Measurements from ENCODE around the gene CLTC. TPM values are rescaled to one million over a fixed set of nuclear protein-coding genes. Genes with fewer than 3 reads are reported as not detected.
"Not testable (repeated sequence)": the region's sequence is repeated elsewhere in the genome, so short reads cannot be mapped to it uniquely, and the experiment has no call there.

CLTC gene
- total RNA-seq, 1 experiment from 2014 or later, result 240 TPM

DNA sequence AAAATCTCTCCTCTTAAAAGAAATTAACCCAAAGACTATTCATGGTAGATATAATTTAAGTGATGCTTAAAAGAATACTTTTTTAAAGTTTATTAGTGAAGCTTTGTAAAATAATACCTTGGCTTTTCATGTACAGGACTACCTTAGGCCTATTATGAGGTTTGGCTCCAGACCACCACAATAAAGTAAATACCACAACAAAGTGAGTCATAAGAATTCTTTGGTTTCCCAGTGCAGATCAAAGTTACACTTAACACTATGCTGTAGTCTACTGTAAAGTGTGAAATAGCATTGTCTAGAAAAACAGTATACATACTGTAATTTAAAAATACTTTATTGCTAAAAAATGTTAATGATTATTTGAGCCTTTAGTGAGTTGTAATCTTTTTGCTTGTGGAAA, 31.7 kb downstream of the CLTC start:
- TF ChIP-seq CTCF (IDR thresholded peaks at IDR 0.05; ENCODE audit: unreplicated experiment), result no peak
- no peak overlapping the region for H3K4me3 Mint-ChIP-seq (ENCODE audit: unreplicated experiment)
- H3K27me3 Mint-ChIP-seq (ENCODE audit: insufficient read depth, unreplicated experiment), result no peaks in the 10 kb centered on the region
- H3K9me3 Mint-ChIP-seq (ENCODE audit: unreplicated experiment), result no peaks in the 10 kb centered on the region
- no peak overlapping the region for H3K27ac Mint-ChIP-seq (ENCODE audit: low read depth, unreplicated experiment)
- no TSS peak for BruUV-seq (replicated peaks)
- ChIA-PET CTCF (interaction anchor here (0.8 kb wide), 1 partner anchor 335 kb away, joined by 3 read pairs; no protein-coding TSS in a partner anchor), POLR2A (interaction anchor here (0.7 to 1.2 kb wide), 4 partner anchors 10 to 51 kb away, joined by 3 read pairs; no protein-coding TSS in a partner anchor)
- H3K36me3 Mint-ChIP-seq (ENCODE audit: insufficient read depth, unreplicated experiment), result peaks cover 96% of the 10 kb centered on the region
- no peak for DNase-seq (ENCODE audit: unreplicated experiment)
- intact Hi-C loops (cut with micrococcal nuclease), result no loop called here
- H3K4me1 Mint-ChIP-seq (ENCODE audit: insufficient read depth, unreplicated experiment), result peaks cover 6% of the 10 kb centered on the region

- POLR2A ChIA-PET, result interaction anchor here (0.6 to 1.2 kb wide), 5 partner anchors 9 to 56 kb away, joined by 3 read pairs; partner anchors contain the start of genes PTRH2 and VMP1
- peaks cover 96% of the 10 kb centered on the region for H3K36me3 Mint-ChIP-seq (ENCODE audit: insufficient read depth, unreplicated experiment)
- peaks cover 6% of the 10 kb centered on the region for H3K4me1 Mint-ChIP-seq (ENCODE audit: insufficient read depth, unreplicated experiment)
- H3K4me3 Mint-ChIP-seq (ENCODE audit: unreplicated experiment), result no peak overlapping the region
- H3K9me3 Mint-ChIP-seq (ENCODE audit: unreplicated experiment), result no peaks in the 10 kb centered on the region
- H3K27me3 Mint-ChIP-seq (ENCODE audit: insufficient read depth, unreplicated experiment), result no peaks in the 10 kb centered on the region
- CTCF ChIA-PET, result interaction anchor here (0.8 kb wide), 1 partner anchor 335 kb away, joined by 3 read pairs; no protein-coding TSS in a partner anchor
- peak; percentile 11 for DNase-seq (ENCODE audit: unreplicated experiment)
- TF ChIP-seq CTCF (IDR thresholded peaks at IDR 0.05; ENCODE audit: unreplicated experiment), result no peak
- BruUV-seq (replicated peaks), result no TSS peak
- intact Hi-C loops (cut with micrococcal nuclease), result no loop called here
- no peak overlapping the region for H3K27ac Mint-ChIP-seq (ENCODE audit: low read depth, unreplicated experiment)
Observed at GRCh38 chr17:59652119-59652518, 32.4 kb downstream of the CLTC start.

- DNase-seq (ENCODE audit: unreplicated experiment), result peak; percentile 75
- H3K9me3 Mint-ChIP-seq (ENCODE audit: unreplicated experiment); H3K4me3 Mint-ChIP-seq (ENCODE audit: unreplicated experiment); intact Hi-C loops (cut with micrococcal nuclease); BruUV-seq (replicated peaks); H3K4me1 Mint-ChIP-seq (ENCODE audit: insufficient read depth, unreplicated experiment); H3K27me3 Mint-ChIP-seq (ENCODE audit: insufficient read depth, unreplicated experiment): not testable (repeated sequence)
- CTCF ChIA-PET, result interaction anchor here (0.6 kb wide), 1 partner anchor 112 kb away, joined by 6 read pairs; no protein-coding TSS in a partner anchor
- Mint-ChIP-seq H3K27ac (ENCODE audit: low read depth, unreplicated experiment) (peak overlapping the region; percentile 31), H3K36me3 (ENCODE audit: insufficient read depth, unreplicated experiment) (peaks cover 97% of the 10 kb centered on the region)
- POLR2A ChIA-PET, result interaction anchor here (0.7 to 3.2 kb wide), 6 partner anchors 13 to 91 kb away, joined by 3 to 18 read pairs (median 3); partner anchors contain the start of genes CLTC and DHX40
Observed at GRCh38 chr17:59656624-59657023, 36.9 kb downstream of the CLTC start.

GRCh38 chr17:59666235-59666634, 46.5 kb downstream of the CLTC start:
- intact Hi-C loops (cut with micrococcal nuclease), result no loop called here
- Mint-ChIP-seq H3K27ac (ENCODE audit: low read depth, unreplicated experiment) (no peak overlapping the region), H3K36me3 (ENCODE audit: insufficient read depth, unreplicated experiment) (peaks cover 97% of the 10 kb centered on the region), H3K9me3 (ENCODE audit: unreplicated experiment) (no peaks in the 10 kb centered on the region), H3K4me3 (ENCODE audit: unreplicated experiment) (no peak overlapping the region), H3K4me1 (ENCODE audit: insufficient read depth, unreplicated experiment) (no peaks in the 10 kb centered on the region), H3K27me3 (ENCODE audit: insufficient read depth, unreplicated experiment) (no peaks in the 10 kb centered on the region)
- DNase-seq (ENCODE audit: unreplicated experiment), result peak; percentile 37
- TF ChIP-seq CTCF (IDR thresholded peaks at IDR 0.05; ENCODE audit: unreplicated experiment), result no peak
- ChIA-PET CTCF (no interaction called here), POLR2A (interaction anchor here (0.7 to 1.2 kb wide), 2 partner anchors 8 to 179 kb away, joined by 3 read pairs; no protein-coding TSS in a partner anchor)
- BruUV-seq (replicated peaks), result no TSS peak
